ENCODE results near the gene CCL28.
"Not testable (repeated sequence)": the region's sequence is repeated elsewhere in the genome, so short reads cannot be mapped to it uniquely, and the experiment has no call there.

Gene CCL28

GRCh38 chr5:43412156-43412555 is at the start of gene CCL28:
Gene CCL28 (minus strand): TSS chr5:43412391. CDS start chr5:43412316, 75 bp downstream.
- no peak for DNase-seq

- no peak for DNase-seq
Measured at GRCh38 chr5:43461066-43461465, 48.9 kb upstream of the CCL28 start.

- no peak for DNase-seq
Measured at GRCh38 chr5:43456556-43456955, 44.4 kb upstream of the CCL28 start.

GRCh38 chr5:43441575-43441974 is 29.4 kb upstream of the CCL28 start:
- DNase-seq, result not testable (repeated sequence)

- no peak for DNase-seq
Measured at GRCh38 chr5:43437062-43437660, 25.0 kb upstream of the CCL28 start.

- no peak for DNase-seq
Measured at GRCh38 chr5:43433382-43433781, 21.2 kb upstream of the CCL28 start.

GRCh38 chr5:43432486-43433375 is 20.5 kb upstream of the CCL28 start:
- peak; percentile 18 for DNase-seq

GRCh38 chr5:43429706-43430105 is 17.5 kb upstream of the CCL28 start:
- no peak for DNase-seq

- no peak for DNase-seq
Measured at GRCh38 chr5:43429016-43429415, 16.8 kb upstream of the CCL28 start.

- DNase-seq, result no peak
Measured at GRCh38 chr5:43427306-43427705, 15.1 kb upstream of the CCL28 start.

GRCh38 chr5:43425983-43426382 is 13.8 kb upstream of the CCL28 start:
- DNase-seq, result no peak

GRCh38 chr5:43423086-43423485 is 10.9 kb upstream of the CCL28 start:
- DNase-seq, result not testable (repeated sequence)

GRCh38 chr5:43422143-43422542 is 10.0 kb upstream of the CCL28 start:
- no peak for DNase-seq

- DNase-seq, result no peak
Measured at GRCh38 chr5:43421450-43422133, 9.4 kb upstream of the CCL28 start.

GRCh38 chr5:43420241-43420640 is 8.1 kb upstream of the CCL28 start:
- no peak for DNase-seq

GRCh38 chr5:43418561-43418960 is 6.4 kb upstream of the CCL28 start:
- no peak for DNase-seq

- DNase-seq, result no peak
Measured at GRCh38 chr5:43416803-43417394, 4.7 kb upstream of the CCL28 start.

GRCh38 chr5:43415935-43416802 is 4.0 kb upstream of the CCL28 start:
- no peak for DNase-seq

GRCh38 chr5:43413966-43414365 is 1.8 kb upstream of the CCL28 start:
- no peak for DNase-seq

- no peak for DNase-seq
Measured at GRCh38 chr5:43412644-43413043, 453 bp upstream of the CCL28 start.

GRCh38 chr5:43411495-43411894 is 696 bp downstream of the CCL28 start:
- DNase-seq, result no peak

GRCh38 chr5:43410414-43410813 is 1.8 kb downstream of the CCL28 start:
- DNase-seq, result no peak
